GM21737 (cell line): ENCODE data around the gene ABCC4.
A peak's percentile ranks its signal among the peaks of the same experiment; 100 is the strongest.

Experiments
- ATAC-seq: cut with Tn5 transposase; IDR thresholded peaks from one replicate; pipeline ENCODE4 v1.9.1; 2021; ENCODE audit warnings: mild to moderate bottlenecking, moderate library complexity; ENCODE audit not compliant: unreplicated experiment

The ABCC4 gene, protein sequence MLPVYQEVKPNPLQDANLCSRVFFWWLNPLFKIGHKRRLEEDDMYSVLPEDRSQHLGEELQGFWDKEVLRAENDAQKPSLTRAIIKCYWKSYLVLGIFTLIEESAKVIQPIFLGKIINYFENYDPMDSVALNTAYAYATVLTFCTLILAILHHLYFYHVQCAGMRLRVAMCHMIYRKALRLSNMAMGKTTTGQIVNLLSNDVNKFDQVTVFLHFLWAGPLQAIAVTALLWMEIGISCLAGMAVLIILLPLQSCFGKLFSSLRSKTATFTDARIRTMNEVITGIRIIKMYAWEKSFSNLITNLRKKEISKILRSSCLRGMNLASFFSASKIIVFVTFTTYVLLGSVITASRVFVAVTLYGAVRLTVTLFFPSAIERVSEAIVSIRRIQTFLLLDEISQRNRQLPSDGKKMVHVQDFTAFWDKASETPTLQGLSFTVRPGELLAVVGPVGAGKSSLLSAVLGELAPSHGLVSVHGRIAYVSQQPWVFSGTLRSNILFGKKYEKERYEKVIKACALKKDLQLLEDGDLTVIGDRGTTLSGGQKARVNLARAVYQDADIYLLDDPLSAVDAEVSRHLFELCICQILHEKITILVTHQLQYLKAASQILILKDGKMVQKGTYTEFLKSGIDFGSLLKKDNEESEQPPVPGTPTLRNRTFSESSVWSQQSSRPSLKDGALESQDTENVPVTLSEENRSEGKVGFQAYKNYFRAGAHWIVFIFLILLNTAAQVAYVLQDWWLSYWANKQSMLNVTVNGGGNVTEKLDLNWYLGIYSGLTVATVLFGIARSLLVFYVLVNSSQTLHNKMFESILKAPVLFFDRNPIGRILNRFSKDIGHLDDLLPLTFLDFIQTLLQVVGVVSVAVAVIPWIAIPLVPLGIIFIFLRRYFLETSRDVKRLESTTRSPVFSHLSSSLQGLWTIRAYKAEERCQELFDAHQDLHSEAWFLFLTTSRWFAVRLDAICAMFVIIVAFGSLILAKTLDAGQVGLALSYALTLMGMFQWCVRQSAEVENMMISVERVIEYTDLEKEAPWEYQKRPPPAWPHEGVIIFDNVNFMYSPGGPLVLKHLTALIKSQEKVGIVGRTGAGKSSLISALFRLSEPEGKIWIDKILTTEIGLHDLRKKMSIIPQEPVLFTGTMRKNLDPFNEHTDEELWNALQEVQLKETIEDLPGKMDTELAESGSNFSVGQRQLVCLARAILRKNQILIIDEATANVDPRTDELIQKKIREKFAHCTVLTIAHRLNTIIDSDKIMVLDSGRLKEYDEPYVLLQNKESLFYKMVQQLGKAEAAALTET (N-terminal part only)

DNA sequence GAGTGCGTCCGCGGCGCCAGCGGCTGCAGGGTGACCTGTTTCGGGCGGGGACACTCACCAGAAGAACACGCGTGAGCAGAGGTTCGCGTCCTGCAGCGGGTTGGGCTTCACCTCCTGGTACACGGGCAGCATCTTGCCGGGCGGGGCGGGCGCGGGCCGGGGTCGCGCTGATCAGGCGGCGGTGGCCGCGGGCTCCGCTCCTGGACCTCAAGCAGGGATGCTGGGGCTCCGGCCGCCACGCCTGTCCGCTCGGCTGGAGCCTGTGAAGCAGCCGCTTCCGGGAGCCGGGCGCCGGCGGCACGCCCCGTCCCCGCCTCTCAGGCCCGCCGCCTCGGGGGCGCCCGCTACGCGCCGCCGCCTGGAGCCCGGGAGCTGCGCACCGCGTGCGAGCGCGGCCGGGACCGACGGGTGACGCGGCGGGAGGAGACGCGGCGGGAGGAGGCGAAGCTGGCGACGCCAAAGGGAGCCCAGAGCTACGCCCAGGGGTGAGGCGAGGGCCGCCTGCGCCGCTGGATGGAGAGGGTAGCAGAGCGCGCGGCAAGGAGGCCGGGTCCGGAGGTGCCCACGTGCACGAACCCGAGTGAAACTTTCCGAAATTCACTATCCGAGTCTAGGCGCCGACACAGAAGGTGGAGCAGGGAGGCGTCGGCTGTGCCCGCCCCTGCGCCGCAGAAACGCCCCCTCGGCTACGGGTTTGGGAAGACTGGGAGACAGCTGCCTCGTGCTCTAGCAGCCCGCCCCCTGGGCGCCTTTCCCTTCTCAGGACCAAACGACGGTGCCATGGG, at the start of gene ABCC4:
TSS of gene ABCC4 (minus strand) at position 269 of the 785 bp plus-strand sequence. CDS start at position 132, 137 bp downstream.
- ATAC-seq: peak; percentile 83

DNA sequence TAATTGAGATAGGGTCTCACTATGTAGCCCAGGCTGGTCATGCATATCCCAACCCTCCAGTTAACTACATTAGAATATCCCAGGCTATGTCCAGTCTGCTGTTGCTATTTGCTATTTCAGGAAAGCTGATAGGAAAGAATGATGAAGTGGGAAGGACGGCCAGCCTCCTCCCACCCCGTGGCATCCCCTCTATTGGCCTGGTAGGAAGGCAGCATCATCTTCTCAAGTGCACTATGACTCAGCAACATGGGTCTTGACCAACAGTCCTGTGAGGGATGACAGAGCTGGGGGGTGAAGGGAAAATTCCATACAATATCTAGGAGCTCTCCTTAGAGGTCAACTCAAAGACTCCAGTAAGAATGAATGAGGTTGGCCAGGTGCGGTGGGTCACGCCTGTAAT, 48.0 kb upstream of the ABCC4 start:
- no peak for ATAC-seq

DNA sequence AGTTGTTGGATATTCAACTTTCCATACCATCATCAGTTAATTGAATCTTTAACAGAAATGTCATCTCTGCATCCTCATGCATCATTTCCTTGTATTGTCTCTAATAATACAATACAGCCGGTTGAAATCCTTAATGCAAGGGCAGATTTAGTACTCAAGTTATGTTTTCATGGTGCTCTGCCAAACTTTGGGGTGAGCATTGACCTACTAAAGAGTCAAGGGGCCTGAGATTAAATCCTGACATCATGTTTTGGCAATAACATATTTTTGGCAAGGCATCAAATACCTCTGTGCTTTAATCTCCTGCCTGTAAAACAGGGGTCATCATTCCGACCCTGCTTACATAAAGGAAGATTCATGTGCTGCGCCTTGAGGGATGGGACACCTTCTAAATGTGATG, 42.7 kb upstream of the ABCC4 start:
- no peak for ATAC-seq

DNA sequence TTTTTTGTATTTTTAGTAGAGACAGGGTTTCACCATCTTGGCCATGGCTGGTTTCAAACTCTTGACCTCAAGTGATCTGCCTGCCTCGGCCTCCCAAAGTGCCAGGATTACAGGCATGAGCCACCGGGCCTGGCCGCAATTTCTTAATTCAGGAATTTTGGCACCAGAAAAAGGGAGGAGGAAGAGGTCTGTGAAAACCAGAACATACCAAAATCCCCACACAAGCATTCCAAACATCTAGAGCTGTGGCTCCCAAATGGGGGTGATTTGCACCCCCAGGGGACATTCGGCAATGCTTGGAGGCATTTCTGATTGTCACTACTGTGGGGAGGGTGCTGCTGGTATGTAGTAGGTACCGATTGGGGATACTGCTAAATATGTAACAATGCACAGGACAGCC, 40.2 kb upstream of the ABCC4 start:
- ATAC-seq: no peak

DNA sequence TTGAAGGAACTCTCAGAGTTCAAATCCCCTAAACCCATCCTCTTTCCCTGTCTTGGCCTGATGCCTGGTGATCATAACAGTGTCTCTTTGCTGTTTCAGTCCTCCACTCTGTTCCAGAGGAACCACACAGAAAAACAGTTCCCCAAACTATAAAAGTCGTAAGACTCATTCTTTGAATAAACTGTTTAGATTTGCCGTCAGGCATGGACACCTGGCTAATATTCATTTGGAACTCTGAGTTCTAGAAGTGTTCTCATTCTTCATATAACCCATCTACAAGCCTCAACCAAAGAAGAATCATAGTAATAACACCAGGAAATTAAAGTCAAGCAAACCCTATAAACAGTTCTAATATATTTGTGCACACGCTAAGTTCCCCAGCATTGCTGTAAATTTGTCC, 37.7 kb upstream of the ABCC4 start:
- no peak for ATAC-seq

DNA sequence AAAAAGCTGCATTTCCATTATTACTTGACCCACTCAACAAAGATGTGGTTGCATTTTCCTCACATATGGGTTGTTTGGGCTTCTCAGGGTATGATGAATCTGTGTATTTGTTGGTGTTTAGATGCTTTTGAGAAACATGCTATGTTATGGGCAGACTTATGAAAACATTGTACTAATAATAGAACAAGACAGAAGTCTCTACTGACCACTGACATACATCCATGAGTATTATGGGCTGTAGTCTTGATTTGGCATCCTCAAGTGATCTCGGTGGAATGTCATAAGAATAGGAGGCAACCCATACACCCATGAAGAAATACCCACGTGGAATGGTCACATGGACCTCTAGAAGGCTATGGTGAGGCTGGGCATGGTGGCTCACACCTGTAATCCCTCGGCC, 36.3 kb upstream of the ABCC4 start:
- ATAC-seq: no peak

DNA sequence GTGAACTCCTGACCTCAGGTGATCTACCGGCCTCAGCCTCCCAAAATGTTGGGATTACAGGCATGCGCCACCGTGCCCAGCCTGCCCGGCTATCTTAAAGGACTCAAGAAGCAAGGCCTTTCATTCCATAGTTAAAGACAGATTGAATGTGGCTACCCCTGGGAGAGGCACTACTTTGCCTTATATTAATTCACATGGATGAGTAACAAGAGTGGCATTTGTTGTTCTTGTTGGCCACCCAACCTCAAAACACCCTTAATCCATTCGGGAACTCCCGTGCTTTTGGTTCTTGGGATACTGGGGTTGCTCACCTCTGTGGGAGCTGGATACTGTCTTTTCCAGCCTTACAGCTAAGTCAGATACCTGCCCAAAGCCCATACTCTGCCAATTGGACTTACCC, 34.4 kb upstream of the ABCC4 start:
- no peak for ATAC-seq

DNA sequence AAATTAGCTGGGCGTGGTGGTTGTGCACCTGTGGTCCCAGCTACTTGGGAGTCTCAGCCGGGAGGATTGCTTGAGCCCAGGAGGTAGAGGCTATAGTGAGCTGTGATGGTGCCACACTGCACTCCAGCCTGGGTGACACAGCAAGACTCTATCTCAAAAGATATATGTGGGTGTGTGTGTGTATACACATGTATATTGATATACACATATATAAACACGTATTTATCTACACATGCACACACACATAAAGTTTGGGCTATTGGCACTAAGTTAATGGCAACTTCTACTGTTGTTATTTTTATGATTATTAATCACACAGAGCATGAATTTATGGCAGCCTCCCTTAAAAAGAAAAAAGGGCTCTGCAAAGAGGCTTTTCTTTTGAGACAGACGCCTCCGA, 27.1 kb upstream of the ABCC4 start:
- no peak for ATAC-seq

DNA sequence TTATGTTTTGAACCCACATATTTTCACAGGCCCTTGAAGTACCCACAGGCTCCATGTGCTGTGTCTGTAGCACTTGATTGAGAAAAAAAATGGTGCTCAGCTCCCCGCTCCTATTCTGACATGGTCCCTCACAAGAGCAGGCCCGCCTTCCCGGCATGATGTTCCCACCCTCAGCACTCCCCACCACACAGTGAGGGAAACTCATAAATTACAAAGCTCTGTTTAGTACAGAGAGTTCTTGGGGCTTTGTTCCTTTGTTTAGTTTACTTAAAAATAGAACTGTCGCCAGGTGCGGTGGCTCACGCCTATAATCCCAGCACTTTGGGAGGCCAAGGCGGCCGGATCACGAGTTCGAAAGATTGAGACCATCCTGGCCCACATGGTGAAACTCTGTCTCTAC, 25.9 kb upstream of the ABCC4 start:
- no peak for ATAC-seq

DNA sequence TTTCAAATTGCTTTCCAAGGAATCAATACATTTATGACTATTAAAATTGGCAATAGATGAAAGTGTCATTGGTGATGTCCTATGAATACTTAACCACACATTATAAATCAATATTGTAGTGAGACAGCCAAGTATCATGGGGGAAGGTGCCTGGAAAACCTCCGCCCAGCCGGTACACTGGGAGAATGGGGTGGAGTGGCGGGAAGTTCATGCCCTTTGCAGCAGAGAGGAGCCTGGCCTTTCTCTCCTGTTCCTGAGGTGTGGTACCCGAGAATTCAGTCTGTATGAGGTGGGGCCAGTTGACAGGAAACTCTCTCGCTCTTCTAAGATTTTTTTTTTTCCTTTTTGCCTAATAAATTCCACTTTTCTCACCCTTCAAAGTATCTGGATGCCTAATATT, 25.4 kb upstream of the ABCC4 start:
- no peak for ATAC-seq

DNA sequence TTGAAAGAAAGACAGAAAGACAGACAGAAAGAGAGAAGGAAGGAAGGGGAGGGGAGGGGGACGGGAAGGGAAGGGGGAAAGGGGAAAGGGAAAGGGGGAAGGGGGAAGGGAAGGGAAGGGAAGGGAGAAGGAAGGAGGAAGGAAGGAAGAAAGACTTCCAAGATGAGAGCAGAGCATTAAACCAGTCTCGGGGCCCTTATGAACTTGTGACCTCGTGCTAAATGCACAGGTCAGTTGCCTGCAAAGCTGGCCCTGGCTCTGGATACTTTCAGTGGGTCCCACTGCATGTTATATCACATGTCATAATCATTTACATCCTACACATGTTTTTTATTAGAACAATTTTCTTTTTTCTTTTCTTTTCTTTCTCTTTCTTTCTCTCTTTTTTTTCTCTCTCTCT, 24.2 kb upstream of the ABCC4 start:
- no peak for ATAC-seq

DNA sequence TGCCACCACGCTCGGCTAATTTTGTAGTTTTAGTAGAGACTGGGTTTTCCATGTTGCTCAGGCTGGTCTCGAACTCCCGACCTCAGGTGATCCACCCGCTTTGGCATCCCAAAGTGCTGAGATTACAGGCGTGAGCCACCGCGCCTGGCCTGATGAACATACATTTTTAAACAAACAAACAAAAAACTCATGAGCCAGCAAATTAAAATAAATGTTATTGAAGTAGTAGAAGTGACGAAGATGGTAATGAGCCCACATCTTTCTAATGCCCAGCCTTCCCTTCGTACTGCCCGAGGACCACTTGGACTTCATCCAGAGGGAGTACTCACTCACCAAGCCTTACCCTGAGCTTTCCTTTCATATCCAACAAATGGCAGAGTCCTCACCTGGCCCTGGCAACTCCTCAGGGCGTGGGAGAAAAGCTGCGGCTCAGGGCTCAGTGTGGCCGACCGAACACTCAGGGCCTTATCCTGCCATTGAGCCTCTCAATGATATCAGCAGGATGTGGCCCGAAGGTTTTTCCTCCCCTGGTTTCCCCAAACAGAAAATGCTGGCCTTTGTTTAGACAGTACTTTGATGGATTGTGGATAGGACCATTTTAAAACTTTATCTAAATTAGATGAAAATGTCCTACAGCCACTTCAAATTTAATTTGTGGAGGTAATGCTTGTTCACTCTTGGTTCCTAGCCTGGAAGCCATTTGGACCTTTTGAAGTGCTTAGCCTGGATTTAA, 22.8 kb upstream of the ABCC4 start:
- no peak for ATAC-seq

DNA sequence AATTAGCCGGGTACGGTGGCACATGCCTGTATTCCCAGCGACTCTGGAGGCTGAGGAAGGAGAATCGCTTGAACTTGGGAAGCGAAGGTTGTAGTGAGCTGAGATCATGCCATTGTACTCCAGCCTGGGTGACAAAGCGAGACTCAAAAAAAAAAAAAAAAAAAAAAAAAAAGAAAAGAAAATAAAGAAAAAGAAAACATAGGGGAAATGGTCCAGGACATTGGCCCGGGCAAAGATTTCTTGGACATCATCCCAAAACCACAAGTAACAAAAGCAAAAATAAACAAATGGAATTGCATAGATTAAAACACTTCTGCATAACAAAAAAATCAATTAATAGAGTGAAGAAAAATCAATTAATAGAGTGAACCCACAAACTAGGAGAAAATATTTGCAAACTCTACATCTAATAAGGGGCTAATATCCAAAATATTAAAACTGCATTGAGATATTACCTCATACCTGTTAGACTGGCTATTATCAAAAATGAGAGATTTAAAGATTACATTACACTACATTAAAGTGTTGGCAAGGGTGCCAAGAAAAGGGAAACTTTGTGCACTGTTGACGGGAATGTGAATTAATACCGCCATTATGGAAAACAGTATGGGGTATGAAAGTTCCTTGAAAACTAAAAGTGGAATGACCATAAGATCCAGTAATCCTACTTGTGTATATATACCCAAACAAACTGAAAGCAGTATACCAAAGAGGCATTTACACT, 18.5 kb upstream of the ABCC4 start:
- no peak for ATAC-seq

DNA sequence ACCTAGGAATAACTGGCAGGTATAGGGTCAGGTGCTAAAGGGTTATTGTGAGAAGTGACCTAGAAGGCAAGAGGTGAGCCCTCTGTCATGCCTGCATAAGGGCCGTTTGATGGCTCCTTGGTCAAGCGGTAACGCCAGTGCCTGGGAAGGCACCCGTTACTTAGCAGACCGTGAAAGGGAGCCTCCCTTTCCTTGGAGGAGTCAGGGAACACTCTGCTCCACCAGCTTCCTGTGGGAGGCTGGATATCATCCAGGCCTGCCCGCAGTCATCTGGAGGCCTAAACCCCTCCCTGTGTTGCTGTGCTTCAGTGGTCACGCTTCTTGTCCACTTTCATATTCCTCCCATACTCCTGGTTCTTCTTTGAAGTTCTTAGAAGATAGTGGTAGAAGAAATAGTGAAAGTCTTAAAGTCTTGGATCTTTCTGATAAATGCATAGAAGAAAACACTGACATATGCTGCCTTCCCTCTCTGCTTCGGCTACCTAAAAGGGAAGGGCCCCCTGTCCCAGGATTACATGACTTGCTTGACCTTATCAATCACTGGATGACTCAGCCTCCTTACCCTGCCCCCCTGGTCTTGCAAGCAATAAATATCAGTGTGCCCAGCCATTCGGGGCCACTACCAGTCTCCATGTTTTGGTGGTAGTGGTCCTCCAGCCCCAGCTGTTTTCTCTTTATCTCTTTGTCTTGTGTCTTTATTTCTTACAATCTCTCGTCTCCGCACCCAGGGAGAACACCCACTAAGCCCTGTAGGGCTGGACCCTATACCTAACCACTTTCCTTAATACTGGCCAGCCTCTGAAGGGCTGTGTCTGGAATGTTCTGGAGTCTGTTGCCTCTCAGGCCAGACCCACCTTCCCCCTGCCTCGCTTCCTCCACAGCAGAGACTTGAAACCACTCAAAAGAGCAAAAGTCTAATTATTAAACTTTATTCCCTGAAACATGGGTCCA, 16.1 kb upstream of the ABCC4 start:
- no peak for ATAC-seq

DNA sequence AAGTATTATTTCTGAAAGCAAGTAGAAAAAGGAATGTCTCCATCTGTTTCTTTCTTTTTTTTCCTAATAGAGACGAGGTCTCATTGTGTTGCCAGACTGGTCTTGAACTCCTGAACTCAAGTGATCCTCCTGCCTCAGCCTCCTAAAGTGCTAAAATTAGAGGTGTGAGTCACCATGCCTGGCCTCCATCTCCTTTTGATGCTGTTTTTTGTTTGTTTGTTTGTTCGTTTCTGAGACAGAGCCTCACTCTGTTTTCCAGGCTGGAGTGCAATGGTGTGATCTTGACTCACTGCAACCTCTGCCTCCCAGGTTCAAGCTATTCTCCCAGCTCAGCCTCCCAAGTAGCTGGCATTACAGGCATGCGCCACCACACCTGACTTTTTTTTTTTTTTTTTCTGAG, 14.5 kb upstream of the ABCC4 start:
- ATAC-seq: no peak

DNA sequence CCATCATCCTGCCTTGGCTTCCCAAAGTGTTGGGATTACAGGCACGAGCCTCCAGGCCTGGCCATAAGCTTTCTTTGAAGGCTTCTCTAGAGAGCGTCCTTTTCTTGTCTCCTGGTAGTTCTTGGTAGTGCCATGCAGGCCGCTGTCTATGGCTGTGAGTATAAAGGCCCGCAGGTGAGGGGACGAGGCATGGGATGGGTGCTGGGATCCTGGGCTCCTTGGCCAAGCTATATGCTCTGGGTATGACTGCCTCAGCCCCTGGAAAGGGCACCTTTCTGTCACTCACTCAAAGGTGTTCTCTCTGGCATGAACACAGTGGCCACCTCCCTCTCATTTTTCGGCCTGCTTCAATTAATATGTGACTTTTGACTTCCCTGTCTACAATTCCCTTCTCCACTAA, 6.3 kb upstream of the ABCC4 start:
- no peak for ATAC-seq

DNA sequence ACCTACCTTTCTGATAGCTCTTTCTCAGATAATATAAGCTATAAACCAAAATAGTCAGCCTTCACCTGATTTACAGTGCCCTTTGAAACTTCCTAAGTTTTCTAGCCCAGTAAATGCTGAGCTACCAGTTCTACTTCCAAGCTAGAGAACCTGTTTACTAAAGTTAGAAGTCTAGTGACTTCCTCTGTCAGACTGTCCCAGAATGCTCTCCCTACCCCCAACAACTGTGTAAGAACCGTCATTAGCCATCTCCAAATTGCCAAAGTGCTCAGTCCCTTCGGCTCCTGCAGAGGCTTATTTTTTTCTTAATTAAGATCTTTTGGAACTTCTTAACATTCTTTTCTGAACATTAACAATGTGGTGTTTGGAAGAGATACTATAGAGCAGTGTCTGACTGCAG, 3.2 kb upstream of the ABCC4 start:
- ATAC-seq: no peak

DNA sequence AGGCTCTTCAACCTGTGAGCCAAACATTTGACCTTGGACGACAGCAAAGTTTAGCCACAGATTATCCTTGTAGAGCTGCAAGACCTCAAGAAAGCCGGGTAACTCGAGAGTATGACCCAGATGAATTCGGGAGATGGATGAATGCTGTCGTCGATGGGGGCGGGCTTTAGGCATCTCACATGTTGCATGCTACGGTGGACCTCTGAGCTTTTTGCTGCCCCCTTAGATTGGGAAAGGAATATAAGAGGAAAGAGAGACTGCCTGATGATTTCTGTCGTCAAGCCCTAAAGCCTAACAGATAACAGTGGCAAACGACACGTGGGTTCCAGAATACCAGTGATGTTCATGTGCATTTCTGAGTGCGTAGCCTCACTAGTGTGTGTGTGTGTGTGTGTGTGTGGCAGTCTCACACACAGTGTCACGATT, 730 bp upstream of the ABCC4 start:
- no peak for ATAC-seq
